GM23338 (cell line): ENCODE results near the gene TMEM236. TPM values are rescaled to one million over a fixed set of nuclear protein-coding genes. Genes with fewer than 3 reads are reported as not detected.

Experiments used
- ATAC-seq: fragments of 200-7000 bp; cut with Tn5 transposase; 3 replicates; pipeline ENCODE4 v1.9.1; 2020
- DNase-seq: peaks from one replicate; pipeline ENCODE4 v3.0.0-alpha.2; 2015; ENCODE audit warnings: low spot score
- H2AFZ ChIP-seq: fragments of 200-600 bp; sonication (generic); 2 replicates; pipeline ENCODE4 v1.8.0; 2016; ENCODE audit warnings: antibody characterized with exemption, mild to moderate bottlenecking, moderate library complexity
- H3F3A ChIP-seq: fragments of 200-600 bp; sonication (generic); replicated peaks from 2 replicates; pipeline ENCODE4 v1.8.0; 2017; ENCODE audit warnings: antibody characterized with exemption, mixed run types, low read depth
- H3K27ac ChIP-seq: fragments of 200-600 bp; sonication (generic); 2 replicates; pipeline ENCODE4 v1.6.1; 2016; ENCODE audit warnings: low read depth
- H3K27me3 ChIP-seq: fragments of 200-600 bp; sonication (generic); 2 replicates; pipeline ENCODE4 v1.8.0; 2016; ENCODE audit warnings: mild to moderate bottlenecking, mixed run types, moderate library complexity; ENCODE audit not compliant: insufficient read depth
- H3K36me3 ChIP-seq: fragments of 200-600 bp; sonication (generic); 2 replicates; pipeline ENCODE4 v1.8.0; 2016; ENCODE audit warnings: mild to moderate bottlenecking; ENCODE audit not compliant: insufficient read depth
- H3K4me1 ChIP-seq: fragments of 200-600 bp; sonication (generic); 2 replicates; pipeline ENCODE4 v1.8.0; 2016; ENCODE audit warnings: mild to moderate bottlenecking, moderate library complexity; ENCODE audit not compliant: insufficient read depth
- H3K4me2 ChIP-seq: fragments of 200-600 bp; sonication (generic); 2 replicates; pipeline ENCODE4 v1.7.1; 2017; ENCODE audit warnings: mixed run types
- H3K4me3 ChIP-seq: fragments of 200-600 bp; sonication (generic); 2 replicates; pipeline ENCODE4 v1.6.1; 2016; ENCODE audit warnings: mixed run types
- H3K79me2 ChIP-seq: fragments of 200-600 bp; sonication (generic); replicated peaks from 2 replicates; pipeline ENCODE4 v1.8.0; 2017; ENCODE audit warnings: mild to moderate bottlenecking; ENCODE audit not compliant: insufficient read depth
- H3K9me2 ChIP-seq: fragments of 200-600 bp; sonication (generic); 2 replicates; pipeline ENCODE4 v1.8.0; 2017; ENCODE audit not compliant: insufficient read depth
- H4K20me1 ChIP-seq: fragments of 200-600 bp; sonication (generic); replicated peaks from 2 replicates; pipeline ENCODE4 v1.8.0; 2017; ENCODE audit warnings: mild to moderate bottlenecking; ENCODE audit not compliant: insufficient read depth
- H3K27ac Mint-ChIP-seq: 2 replicates; pipeline ENCODE4 v1.8.0; 2020; ENCODE audit warnings: inconsistent platforms, mild to moderate bottlenecking, moderate library complexity, mixed read lengths
- H3K27me3 Mint-ChIP-seq: 3 replicates; pipeline ENCODE4 v1.8.0; 2022; ENCODE audit warnings: low read depth, mild to moderate bottlenecking, moderate library complexity, mixed read lengths, inconsistent platforms; ENCODE audit not compliant: insufficient read depth, poor library complexity
- H3K36me3 Mint-ChIP-seq: 3 replicates; pipeline ENCODE4 v1.8.0; 2021; ENCODE audit warnings: low read depth, mild to moderate bottlenecking, inconsistent platforms, moderate library complexity, mixed read lengths
- H3K4me1 Mint-ChIP-seq: 3 replicates; pipeline ENCODE4 v1.8.0; 2020; ENCODE audit warnings: mild to moderate bottlenecking, inconsistent platforms, mixed read lengths
- H3K4me3 Mint-ChIP-seq: 3 replicates; pipeline ENCODE4 v1.8.0; 2021; ENCODE audit warnings: moderate library complexity, mild to moderate bottlenecking, inconsistent platforms, mixed read lengths
- H3K9me3 Mint-ChIP-seq: 3 replicates; pipeline ENCODE4 v1.8.0; 2020; ENCODE audit warnings: moderate library complexity, mild to moderate bottlenecking, inconsistent platforms, mixed read lengths
- CREB1 ChIP-seq: fragments of 250-450 bp; sonication (Bioruptor Pico); IDR thresholded peaks from 2 replicates; pipeline ENCODE4 v1.5.0; 2020; ENCODE audit warnings: low read depth, mild to moderate bottlenecking, moderate library complexity
- EZH2 ChIP-seq: fragments of 200-600 bp; sonication (generic); IDR thresholded peaks from one replicate; pipeline ENCODE4 v1.8.0; 2017; ENCODE audit warnings: antibody characterized with exemption, mild to moderate bottlenecking, low read depth; ENCODE audit not compliant: unreplicated experiment
- EZH2phosphoT487 ChIP-seq: fragments of 200-600 bp; sonication (generic); IDR thresholded peaks from one replicate; pipeline ENCODE4 v1.8.1; 2018; ENCODE audit warnings: antibody characterized with exemption; ENCODE audit not compliant: unreplicated experiment
- JUNB ChIP-seq: IDR thresholded peaks from one replicate; pipeline ENCODE4 v1.6.1; 2016; ENCODE audit warnings: antibody characterized with exemption; ENCODE audit not compliant: unreplicated experiment
- NANOG ChIP-seq: IDR thresholded peaks from 2 replicates; pipeline ENCODE4 v1.6.1; 2016; ENCODE audit warnings: antibody characterized with exemption, borderline replicate concordance
- STAT1 ChIP-seq: IDR thresholded peaks from one replicate; pipeline ENCODE4 v1.6.1; 2016; ENCODE audit warnings: antibody characterized with exemption; ENCODE audit not compliant: unreplicated experiment
- polyA plus RNA-seq: library from polyadenylated mRNA; unstranded; fragments of >200 nt; fragmentation: Nextera tagmentation; extraction: Ambion mirVana; gene quantifications from 2 replicates; pipeline ENCODE4 v1.2.1, GENCODE V29; 2016
- total RNA-seq: library from RNA; depleted of rRNA; stranded (reverse); fragments of >200 nt; shearing (Covaris generic); gene quantifications from 2 replicates; pipeline ENCODE4 v1.2.3, GENCODE V29; 2014
- TF ChIP-seq, protein P1 (sequence below), 2 experiments: fragments of 200-600 bp in 1 of 2; sonication (generic) in 1 of 2; conservative IDR thresholded peaks; 2 replicates each; pipeline versions ENCODE4 v1.5.1 to v1.6.1; 2016 to 2017; ENCODE audit warnings: antibody characterized with exemption in 2 of 2, low read depth in 2 of 2, mild to moderate bottlenecking in 2 of 2, moderate library complexity in 1 of 2
- TF ChIP-seq, protein P2 (sequence below): IDR thresholded peaks from 2 replicates; pipeline ENCODE4 v1.6.1; 2016; ENCODE audit warnings: antibody characterized with exemption
- TF ChIP-seq, protein P3 (sequence below): IDR thresholded peaks from one replicate; pipeline ENCODE4 v1.6.1; 2018; ENCODE audit warnings: antibody characterized with exemption; ENCODE audit not compliant: unreplicated experiment
- TF ChIP-seq, protein P4 (sequence below): fragments of 250-450 bp; sonication (Bioruptor Pico); IDR thresholded peaks from 2 replicates; pipeline ENCODE4 v1.5.0; 2020; ENCODE audit warnings: mild to moderate bottlenecking, moderate library complexity

Gene TMEM236
- total and polyA plus RNA-seq, 2 experiments from 2014 or later, result 0.03 TPM

DNA sequence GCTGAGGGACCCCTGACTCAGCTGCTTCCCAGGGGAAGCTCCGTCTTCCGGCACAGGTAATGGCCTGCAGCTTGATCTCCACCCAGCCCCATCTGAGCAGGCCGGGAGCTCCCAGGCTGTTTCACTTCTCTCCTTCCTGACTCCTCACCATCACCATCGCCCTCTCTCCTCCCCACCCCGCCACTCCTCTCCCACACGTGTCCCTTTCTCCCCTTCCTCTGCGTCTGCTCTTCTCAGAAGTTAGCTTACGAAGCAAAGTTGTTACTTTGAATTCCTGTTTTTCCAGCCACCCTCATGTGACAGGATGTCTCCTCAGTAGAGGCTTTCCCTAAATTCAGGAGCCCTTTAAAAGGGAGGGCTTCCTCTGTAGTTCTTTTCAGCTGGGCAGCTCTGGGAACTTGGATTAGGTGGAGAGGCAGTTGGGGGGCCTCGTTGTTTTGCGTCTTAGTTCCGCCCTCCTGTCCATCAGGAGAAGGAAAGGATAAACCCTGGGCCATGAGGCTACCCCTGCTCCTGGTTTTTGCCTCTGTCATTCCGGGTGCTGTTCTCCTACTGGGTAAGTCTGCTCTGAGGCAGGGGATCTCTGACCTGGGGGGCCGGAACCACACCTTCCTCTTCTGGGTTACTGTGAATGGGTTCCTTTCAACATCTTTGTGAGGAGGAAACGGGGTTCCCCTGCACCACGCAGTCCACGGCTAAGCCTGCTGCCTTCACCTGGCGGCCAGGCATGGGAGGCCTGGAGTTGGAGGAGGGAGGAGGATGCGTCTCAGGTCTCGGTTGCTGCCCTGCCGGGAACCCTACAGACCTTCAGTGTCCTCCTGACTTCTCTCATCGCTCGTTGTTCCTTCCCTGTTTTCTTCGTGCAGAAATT, 57.2 kb downstream of the TMEM236 start, which contains the start of gene MRC1 (continued):
- TF ChIP-seq, protein P1, sequence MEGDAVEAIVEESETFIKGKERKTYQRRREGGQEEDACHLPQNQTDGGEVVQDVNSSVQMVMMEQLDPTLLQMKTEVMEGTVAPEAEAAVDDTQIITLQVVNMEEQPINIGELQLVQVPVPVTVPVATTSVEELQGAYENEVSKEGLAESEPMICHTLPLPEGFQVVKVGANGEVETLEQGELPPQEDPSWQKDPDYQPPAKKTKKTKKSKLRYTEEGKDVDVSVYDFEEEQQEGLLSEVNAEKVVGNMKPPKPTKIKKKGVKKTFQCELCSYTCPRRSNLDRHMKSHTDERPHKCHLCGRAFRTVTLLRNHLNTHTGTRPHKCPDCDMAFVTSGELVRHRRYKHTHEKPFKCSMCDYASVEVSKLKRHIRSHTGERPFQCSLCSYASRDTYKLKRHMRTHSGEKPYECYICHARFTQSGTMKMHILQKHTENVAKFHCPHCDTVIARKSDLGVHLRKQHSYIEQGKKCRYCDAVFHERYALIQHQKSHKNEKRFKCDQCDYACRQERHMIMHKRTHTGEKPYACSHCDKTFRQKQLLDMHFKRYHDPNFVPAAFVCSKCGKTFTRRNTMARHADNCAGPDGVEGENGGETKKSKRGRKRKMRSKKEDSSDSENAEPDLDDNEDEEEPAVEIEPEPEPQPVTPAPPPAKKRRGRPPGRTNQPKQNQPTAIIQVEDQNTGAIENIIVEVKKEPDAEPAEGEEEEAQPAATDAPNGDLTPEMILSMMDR (conservative IDR thresholded peaks at IDR 0.05; ENCODE audit: low read depth in 2 of 2), result no peak
- TF ChIP-seq, protein P2, sequence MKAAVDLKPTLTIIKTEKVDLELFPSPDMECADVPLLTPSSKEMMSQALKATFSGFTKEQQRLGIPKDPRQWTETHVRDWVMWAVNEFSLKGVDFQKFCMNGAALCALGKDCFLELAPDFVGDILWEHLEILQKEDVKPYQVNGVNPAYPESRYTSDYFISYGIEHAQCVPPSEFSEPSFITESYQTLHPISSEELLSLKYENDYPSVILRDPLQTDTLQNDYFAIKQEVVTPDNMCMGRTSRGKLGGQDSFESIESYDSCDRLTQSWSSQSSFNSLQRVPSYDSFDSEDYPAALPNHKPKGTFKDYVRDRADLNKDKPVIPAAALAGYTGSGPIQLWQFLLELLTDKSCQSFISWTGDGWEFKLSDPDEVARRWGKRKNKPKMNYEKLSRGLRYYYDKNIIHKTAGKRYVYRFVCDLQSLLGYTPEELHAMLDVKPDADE, result no peak
- TF ChIP-seq EZH2 (no peak), CREB1 (CRISPR knock-in tag) (no peak), EZH2phosphoT487 (no peak), STAT1 (no peak)
- TF ChIP-seq, protein P3, sequence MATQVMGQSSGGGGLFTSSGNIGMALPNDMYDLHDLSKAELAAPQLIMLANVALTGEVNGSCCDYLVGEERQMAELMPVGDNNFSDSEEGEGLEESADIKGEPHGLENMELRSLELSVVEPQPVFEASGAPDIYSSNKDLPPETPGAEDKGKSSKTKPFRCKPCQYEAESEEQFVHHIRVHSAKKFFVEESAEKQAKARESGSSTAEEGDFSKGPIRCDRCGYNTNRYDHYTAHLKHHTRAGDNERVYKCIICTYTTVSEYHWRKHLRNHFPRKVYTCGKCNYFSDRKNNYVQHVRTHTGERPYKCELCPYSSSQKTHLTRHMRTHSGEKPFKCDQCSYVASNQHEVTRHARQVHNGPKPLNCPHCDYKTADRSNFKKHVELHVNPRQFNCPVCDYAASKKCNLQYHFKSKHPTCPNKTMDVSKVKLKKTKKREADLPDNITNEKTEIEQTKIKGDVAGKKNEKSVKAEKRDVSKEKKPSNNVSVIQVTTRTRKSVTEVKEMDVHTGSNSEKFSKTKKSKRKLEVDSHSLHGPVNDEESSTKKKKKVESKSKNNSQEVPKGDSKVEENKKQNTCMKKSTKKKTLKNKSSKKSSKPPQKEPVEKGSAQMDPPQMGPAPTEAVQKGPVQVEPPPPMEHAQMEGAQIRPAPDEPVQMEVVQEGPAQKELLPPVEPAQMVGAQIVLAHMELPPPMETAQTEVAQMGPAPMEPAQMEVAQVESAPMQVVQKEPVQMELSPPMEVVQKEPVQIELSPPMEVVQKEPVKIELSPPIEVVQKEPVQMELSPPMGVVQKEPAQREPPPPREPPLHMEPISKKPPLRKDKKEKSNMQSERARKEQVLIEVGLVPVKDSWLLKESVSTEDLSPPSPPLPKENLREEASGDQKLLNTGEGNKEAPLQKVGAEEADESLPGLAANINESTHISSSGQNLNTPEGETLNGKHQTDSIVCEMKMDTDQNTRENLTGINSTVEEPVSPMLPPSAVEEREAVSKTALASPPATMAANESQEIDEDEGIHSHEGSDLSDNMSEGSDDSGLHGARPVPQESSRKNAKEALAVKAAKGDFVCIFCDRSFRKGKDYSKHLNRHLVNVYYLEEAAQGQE, result no peak

DNA sequence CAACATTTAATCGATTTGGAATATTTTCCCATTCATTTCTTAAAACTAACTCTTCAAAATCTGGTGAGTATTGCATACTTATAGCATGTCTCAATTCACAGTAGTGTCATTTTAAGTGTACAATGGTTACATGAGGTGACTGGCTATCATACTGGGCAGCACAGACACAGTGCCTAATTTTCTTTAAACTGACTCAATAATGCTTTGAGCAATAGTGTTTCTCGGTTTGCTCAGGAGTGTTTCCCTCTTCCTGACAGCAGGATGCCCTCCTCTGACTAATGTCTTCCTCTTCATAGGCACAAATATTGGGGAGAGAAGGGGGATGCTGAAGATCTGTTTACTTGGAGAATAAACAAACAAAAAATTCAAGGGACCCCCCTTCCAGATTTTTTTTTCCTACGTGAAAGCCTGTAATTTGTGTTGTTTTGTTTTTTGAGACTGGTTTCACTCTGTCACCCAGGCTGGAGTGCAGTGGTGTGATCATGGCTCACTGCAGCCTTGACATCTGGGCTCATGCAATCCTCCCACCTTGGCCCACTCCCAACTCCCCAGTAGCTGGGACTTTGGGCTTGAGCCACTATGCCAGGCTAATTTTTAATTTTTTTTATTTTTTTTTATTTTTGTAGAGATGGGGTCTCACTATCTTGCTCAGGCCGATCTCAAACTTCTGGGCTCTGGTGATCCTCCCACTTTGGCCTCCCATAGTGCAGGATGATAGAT, 59.3 kb downstream of the TMEM236 start:
- DNase-seq (no peak), ATAC-seq (no peak)
- no peak overlapping the region for H3K4me2 ChIP-seq
- no peaks in the 10 kb centered on the region for H3K27me3 ChIP-seq
- H3K36me3 ChIP-seq, result no peaks in the 10 kb centered on the region
- no peaks in the 10 kb centered on the region for H3K79me2 ChIP-seq
- H3K4me1 ChIP-seq, result no peaks in the 10 kb centered on the region
- peaks cover 7% of the 10 kb centered on the region for H3K4me1 Mint-ChIP-seq
- no peak overlapping the region for H3K27ac Mint-ChIP-seq
- no peaks in the 10 kb centered on the region for H3F3A ChIP-seq
- no peaks in the 10 kb centered on the region for H3K36me3 Mint-ChIP-seq
- H3K27ac ChIP-seq, result no peak overlapping the region
- no peak overlapping the region for H2AFZ ChIP-seq
- H3K9me2 ChIP-seq, result no peaks in the 10 kb centered on the region
- no peak overlapping the region for H3K4me3 Mint-ChIP-seq
- H3K9me3 Mint-ChIP-seq, result no peaks in the 10 kb centered on the region
- no peaks in the 10 kb centered on the region for H4K20me1 ChIP-seq
- H3K27me3 Mint-ChIP-seq, result peaks cover 5% of the 10 kb centered on the region
- H3K4me3 ChIP-seq, result no peak overlapping the region
- TF ChIP-seq JUNB (no peak), NANOG (no peak), EZH2 (no peak)
- TF ChIP-seq, protein P4, sequence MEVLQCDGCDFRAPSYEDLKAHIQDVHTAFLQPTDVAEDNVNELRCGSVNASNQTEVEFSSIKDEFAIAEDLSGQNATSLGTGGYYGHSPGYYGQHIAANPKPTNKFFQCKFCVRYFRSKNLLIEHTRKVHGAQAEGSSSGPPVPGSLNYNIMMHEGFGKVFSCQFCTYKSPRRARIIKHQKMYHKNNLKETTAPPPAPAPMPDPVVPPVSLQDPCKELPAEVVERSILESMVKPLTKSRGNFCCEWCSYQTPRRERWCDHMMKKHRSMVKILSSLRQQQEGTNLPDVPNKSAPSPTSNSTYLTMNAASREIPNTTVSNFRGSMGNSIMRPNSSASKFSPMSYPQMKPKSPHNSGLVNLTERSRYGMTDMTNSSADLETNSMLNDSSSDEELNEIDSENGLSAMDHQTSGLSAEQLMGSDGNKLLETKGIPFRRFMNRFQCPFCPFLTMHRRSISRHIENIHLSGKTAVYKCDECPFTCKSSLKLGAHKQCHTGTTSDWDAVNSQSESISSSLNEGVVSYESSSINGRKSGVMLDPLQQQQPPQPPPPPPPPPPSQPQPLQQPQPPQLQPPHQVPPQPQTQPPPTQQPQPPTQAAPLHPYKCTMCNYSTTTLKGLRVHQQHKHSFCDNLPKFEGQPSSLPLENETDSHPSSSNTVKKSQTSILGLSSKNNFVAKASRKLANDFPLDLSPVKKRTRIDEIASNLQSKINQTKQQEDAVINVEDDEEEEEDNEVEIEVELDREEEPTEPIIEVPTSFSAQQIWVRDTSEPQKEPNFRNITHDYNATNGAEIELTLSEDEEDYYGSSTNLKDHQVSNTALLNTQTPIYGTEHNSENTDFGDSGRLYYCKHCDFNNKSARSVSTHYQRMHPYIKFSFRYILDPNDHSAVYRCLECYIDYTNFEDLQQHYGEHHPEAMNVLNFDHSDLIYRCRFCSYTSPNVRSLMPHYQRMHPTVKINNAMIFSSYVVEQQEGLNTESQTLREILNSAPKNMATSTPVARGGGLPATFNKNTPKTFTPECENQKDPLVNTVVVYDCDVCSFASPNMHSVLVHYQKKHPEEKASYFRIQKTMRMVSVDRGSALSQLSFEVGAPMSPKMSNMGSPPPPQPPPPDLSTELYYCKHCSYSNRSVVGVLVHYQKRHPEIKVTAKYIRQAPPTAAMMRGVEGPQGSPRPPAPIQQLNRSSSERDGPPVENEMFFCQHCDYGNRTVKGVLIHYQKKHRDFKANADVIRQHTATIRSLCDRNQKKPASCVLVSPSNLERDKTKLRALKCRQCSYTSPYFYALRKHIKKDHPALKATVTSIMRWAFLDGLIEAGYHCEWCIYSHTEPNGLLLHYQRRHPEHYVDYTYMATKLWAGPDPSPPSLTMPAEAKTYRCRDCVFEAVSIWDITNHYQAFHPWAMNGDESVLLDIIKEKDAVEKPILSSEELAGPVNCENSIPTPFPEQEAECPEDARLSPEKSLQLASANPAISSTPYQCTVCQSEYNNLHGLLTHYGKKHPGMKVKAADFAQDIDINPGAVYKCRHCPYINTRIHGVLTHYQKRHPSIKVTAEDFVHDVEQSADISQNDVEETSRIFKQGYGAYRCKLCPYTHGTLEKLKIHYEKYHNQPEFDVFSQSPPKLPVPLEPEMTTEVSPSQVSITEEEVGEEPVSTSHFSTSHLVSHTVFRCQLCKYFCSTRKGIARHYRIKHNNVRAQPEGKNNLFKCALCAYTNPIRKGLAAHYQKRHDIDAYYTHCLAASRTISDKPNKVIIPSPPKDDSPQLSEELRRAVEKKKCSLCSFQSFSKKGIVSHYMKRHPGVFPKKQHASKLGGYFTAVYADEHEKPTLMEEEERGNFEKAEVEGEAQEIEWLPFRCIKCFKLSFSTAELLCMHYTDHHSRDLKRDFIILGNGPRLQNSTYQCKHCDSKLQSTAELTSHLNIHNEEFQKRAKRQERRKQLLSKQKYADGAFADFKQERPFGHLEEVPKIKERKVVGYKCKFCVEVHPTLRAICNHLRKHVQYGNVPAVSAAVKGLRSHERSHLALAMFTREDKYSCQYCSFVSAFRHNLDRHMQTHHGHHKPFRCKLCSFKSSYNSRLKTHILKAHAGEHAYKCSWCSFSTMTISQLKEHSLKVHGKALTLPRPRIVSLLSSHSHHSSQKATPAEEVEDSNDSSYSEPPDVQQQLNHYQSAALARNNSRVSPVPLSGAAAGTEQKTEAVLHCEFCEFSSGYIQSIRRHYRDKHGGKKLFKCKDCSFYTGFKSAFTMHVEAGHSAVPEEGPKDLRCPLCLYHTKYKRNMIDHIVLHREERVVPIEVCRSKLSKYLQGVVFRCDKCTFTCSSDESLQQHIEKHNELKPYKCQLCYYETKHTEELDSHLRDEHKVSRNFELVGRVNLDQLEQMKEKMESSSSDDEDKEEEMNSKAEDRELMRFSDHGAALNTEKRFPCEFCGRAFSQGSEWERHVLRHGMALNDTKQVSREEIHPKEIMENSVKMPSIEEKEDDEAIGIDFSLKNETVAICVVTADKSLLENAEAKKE (CRISPR knock-in tag), result no peak
